ENCODE results near the gene ACAD8. TPM values are rescaled to one million over a fixed set of nuclear protein-coding genes. Genes with fewer than 3 reads are reported as not detected.
A peak's percentile ranks its signal among the peaks of the same experiment; 100 is the strongest.

ACAD8 gene
- polyA plus RNA-seq, 1 experiment = 24.7 TPM

DNA sequence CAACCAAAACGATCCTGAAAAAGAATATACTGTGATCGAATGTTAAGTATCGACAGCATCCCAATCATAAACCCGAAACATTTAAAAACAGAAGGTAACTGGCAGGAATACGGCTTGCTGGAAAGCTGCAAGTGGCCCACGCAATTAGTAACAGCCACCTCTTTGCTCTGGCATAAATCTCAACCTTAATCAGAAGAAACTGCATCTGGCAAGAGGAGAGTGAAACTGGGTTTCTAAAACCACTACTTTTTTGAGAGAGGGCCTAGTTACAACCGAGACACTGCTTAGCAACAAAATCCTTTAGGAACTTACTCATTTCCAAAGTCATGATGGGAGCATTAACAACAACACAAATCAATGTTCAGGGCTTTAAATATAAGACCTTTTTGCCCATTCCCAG lies 37.5 kb upstream of the ACAD8 start:
- no peaks in the 10 kb centered on the region for H3K27me3 ChIP-seq (ENCODE audit: control insufficient read depth, insufficient read depth, low read length)
- POLR2A ChIA-PET = no interaction called here
- CTCF ChIA-PET = no interaction called here
- no peaks in the 10 kb centered on the region for H3K9me3 ChIP-seq (ENCODE audit: control insufficient read depth, insufficient read depth, low read length)
- TF ChIP-seq CTCF (IDR thresholded peaks at IDR 0.05; ENCODE audit: low read depth, low read length) = no peak
- H3K4me3 ChIP-seq (ENCODE audit: low read depth, low read length) = no peak overlapping the region
- no peak overlapping the region for H3K27ac ChIP-seq (ENCODE audit: low read depth, low read length)
- no peak for DNase-seq (ENCODE audit: low read depth, low spot score)

DNA sequence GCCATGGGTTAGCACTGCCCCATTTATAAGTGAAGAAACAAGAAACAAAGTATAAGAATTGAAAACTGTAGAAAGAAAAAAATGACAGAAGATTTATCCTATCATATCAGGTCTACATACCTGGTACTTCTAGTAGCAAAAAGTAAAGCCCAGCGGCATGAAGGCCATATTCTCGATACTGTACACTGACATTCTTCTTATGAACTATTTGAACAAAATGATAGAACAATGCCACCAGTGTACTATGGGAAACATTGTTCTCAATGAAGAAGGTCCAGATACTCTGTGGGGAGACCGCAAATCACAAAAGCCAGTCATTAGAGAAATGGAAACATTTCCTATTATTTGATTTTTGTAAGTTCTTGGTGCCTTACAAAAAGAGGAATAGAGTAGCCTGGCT lies 36.6 kb upstream of the ACAD8 start:
- H3K27ac ChIP-seq (ENCODE audit: low read depth, low read length) = no peak overlapping the region
- H3K4me3 ChIP-seq (ENCODE audit: low read depth, low read length) = no peak overlapping the region
- ChIA-PET CTCF (interaction anchor here (0.6 kb wide), 1 partner anchor 10 kb away, joined by 6 read pairs; no protein-coding TSS in a partner anchor), POLR2A (no interaction called here)
- H3K9me3 ChIP-seq (ENCODE audit: control insufficient read depth, insufficient read depth, low read length) = no peaks in the 10 kb centered on the region
- TF ChIP-seq CTCF (IDR thresholded peaks at IDR 0.05; ENCODE audit: low read depth, low read length) = no peak
- no peaks in the 10 kb centered on the region for H3K27me3 ChIP-seq (ENCODE audit: control insufficient read depth, insufficient read depth, low read length)
- no peak for DNase-seq (ENCODE audit: low read depth, low spot score)

GRCh38 chr11:134223121-134223520 lies 30.2 kb upstream of the ACAD8 start:
- H3K27ac ChIP-seq (ENCODE audit: low read depth, low read length) = no peak overlapping the region
- DNase-seq (ENCODE audit: low read depth, low spot score) = no peak
- peak overlapping the region; percentile 86 for H3K4me3 ChIP-seq (ENCODE audit: low read depth, low read length)
- no peak for TF ChIP-seq CTCF (IDR thresholded peaks at IDR 0.05; ENCODE audit: low read depth, low read length)
- no peaks in the 10 kb centered on the region for H3K27me3 ChIP-seq (ENCODE audit: control insufficient read depth, insufficient read depth, low read length)
- ChIA-PET POLR2A (interaction anchor here (2.4 kb wide), 1 partner anchor 31 kb away, joined by 14 read pairs; the partner anchor contains the start of genes ACAD8 and THYN1), CTCF (no interaction called here)
- no peaks in the 10 kb centered on the region for H3K9me3 ChIP-seq (ENCODE audit: control insufficient read depth, insufficient read depth, low read length)

GRCh38 chr11:134223836-134224709 lies 29.3 kb upstream of the ACAD8 start, which contains the start of the genes NCAPD3 and VPS26B:
Gene NCAPD3 (minus strand): TSS chr11:134223967. CDS start chr11:134223926, 41 bp downstream.
Gene VPS26B (plus strand): TSS chr11:134224671. CDS start chr11:134225123, 452 bp downstream.
- DNase-seq (ENCODE audit: low read depth, low spot score) = peak; percentile 90
- no peaks in the 10 kb centered on the region for H3K27me3 ChIP-seq (ENCODE audit: control insufficient read depth, insufficient read depth, low read length)
- no peaks in the 10 kb centered on the region for H3K9me3 ChIP-seq (ENCODE audit: control insufficient read depth, insufficient read depth, low read length)
- H3K27ac ChIP-seq (ENCODE audit: low read depth, low read length) = peak within 1 kb of the TSS; percentile 88
- ChIA-PET POLR2A (interaction anchor here (0.6 to 2.4 kb wide), 9 partner anchors 16 to 1592 kb away, joined by 3 to 14 read pairs (median 5); partner anchors contain the start of genes ACAD8 and THYN1), CTCF (interaction anchor here (1.0 to 2.8 kb wide), 6 partner anchors 12 to 190 kb away, joined by 3 to 11 read pairs (median 6); partner anchors contain the start of genes ACAD8 and THYN1)
- peak within 1 kb of the TSS; percentile 86 for H3K4me3 ChIP-seq (ENCODE audit: low read depth, low read length)
- TF ChIP-seq CTCF (IDR thresholded peaks at IDR 0.05; ENCODE audit: low read depth, low read length) = no peak; the same call in 1 of the 2 replicates

All from AG04450 (cell line).